OCI-LY3 (cell line): Measurements from ENCODE around the gene CHKB.

ENCODE experiments used
- CTCF ChIP-seq: fragments of 200-600, 300-600 bp; sonication (generic); IDR thresholded peaks from 2 replicates; pipeline ENCODE4 v1.5.1; 2014; ENCODE audit warnings: antibody characterized with exemption, low read length, low read depth
- EZH2phosphoT487 ChIP-seq: fragments of 200-600 bp; shearing (Covaris generic); IDR thresholded peaks from 2 replicates; pipeline ENCODE4 v1.6.1; 2018; ENCODE audit warnings: antibody characterized with exemption, mixed run types, low read depth

GRCh38 chr22:50561401-50562358 lies 21.0 kb downstream of the CHKB start:
- TF ChIP-seq CTCF (no peak), EZH2phosphoT487 (no peak)
